Fibroblast of the aortic adventitia (primary cell): Measurements from ENCODE around the gene COL9A2. TPM values are rescaled to one million over a fixed set of nuclear protein-coding genes. Genes with fewer than 3 reads are reported as not detected.
A peak's percentile ranks its signal among the peaks of the same experiment; 100 is the strongest.

Source experiments
- DNase-seq: peaks from one replicate; pipeline ENCODE4 v3.0.0-alpha.2; 2010; ENCODE audit warnings: low read depth
- H3K4me3 ChIP-seq: 2 replicates; pipeline ENCODE4 v1.5.1; 2011; ENCODE audit warnings: low read depth, mild to moderate bottlenecking, control low read depth, low read length, moderate library complexity
- total RNA-seq: library from RNA; depleted of rRNA; stranded (reverse); fragments of >200 nt; gene quantifications from 2 replicates; pipeline ENCODE4 v1.2.3, GENCODE V29; 2012; ENCODE audit warnings: low replicate concordance
- TF ChIP-seq, protein P1 (sequence below): IDR thresholded peaks from 2 replicates; pipeline ENCODE4 v1.5.1; 2011; ENCODE audit warnings: mild to moderate bottlenecking, low read length, control low read depth, inconsistent platforms; ENCODE audit not compliant: insufficient read depth

The COL9A2 gene
- 1.8 and 7.0 TPM in 2 replicates for total RNA-seq

DNA sequence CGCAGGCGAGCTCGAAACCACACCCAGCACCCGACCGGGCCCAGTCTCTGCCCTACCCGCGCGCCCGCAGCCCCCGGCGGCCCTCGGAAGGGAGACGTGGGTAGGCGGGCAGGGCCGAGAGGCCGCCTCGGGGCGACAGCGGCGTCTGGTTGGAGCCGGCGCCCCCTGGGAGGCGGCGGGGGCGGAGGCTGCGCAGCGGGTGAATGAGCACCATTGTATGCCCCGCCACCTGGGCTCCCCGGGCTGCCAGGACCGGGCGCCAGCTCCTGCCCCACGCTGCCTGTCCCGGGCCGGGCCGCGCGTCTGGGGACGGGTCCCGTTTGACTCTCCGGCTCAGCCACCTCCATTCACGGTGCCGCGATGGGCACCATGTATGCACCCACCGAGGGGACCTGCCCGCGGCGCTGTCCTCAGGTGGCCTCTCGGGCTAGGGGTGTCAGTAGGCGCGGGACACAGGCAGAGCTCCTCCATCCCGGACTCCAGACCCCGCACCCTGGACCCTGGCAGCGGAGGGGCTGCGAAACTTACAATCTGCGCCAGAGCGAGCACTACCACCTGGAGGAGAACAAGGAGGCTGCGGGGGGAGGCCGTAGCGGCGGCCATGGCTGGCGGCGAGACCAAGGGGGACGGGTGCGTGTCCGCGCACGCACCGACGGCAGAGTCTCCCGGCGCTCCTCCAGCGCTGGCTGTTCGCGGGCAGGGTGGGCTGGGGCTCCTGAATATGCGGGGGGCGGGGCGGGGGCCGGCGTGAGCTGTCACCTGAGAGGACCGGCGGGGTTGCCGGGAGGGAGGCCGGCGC lies at the start of gene COL9A2:
Gene COL9A2 (minus strand): TSS at position 692 of the 799 bp plus-strand sequence. CDS start 89 bp downstream, at position 603.
- TF ChIP-seq, protein P1, sequence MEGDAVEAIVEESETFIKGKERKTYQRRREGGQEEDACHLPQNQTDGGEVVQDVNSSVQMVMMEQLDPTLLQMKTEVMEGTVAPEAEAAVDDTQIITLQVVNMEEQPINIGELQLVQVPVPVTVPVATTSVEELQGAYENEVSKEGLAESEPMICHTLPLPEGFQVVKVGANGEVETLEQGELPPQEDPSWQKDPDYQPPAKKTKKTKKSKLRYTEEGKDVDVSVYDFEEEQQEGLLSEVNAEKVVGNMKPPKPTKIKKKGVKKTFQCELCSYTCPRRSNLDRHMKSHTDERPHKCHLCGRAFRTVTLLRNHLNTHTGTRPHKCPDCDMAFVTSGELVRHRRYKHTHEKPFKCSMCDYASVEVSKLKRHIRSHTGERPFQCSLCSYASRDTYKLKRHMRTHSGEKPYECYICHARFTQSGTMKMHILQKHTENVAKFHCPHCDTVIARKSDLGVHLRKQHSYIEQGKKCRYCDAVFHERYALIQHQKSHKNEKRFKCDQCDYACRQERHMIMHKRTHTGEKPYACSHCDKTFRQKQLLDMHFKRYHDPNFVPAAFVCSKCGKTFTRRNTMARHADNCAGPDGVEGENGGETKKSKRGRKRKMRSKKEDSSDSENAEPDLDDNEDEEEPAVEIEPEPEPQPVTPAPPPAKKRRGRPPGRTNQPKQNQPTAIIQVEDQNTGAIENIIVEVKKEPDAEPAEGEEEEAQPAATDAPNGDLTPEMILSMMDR, result no peak
- H3K4me3 ChIP-seq, result peak within 1 kb of the TSS; percentile 9
- DNase-seq, result no peak

DNA sequence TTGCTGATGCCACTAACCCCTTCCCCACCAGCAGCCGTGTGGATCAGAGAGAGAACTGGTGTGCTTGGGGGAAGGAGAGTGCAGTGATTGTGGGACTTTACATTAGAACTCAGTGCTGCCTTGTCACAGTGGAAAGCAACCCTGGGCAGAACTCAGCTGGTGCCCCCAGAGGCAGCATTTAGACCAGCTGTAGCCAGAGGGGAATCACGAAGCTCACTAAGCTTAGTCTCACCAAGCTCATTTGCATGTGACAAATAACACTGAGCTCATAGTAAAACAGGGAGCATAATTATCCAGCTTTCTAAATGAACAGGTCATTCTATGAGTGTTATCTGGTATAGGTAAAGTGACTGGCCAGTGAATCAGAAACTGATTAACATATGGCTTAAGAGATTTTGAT lies 46.6 kb upstream of the COL9A2 start:
- no peak overlapping the region for H3K4me3 ChIP-seq
- no peak for DNase-seq
- TF ChIP-seq, protein P1, result no peak

DNA sequence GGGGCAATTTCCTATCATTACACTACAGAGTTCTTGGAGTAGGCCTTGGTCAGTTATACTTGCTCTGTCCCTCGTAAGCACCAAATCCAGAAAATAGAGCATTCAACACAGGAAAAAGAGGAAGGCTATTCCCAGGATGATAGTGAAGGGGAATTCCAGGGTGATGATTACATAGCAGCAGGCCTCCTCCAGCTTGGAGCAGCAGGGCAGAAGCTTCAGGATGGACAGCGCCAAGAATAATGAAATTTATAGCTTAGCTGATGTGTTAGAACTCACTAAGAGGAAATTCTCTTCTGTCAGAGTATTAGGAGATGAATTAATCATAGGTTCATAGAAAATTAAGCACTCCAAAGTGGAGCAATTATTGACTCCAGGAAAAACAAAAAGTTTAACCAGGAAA lies 45.6 kb upstream of the COL9A2 start:
- no peak overlapping the region for H3K4me3 ChIP-seq
- TF ChIP-seq, protein P1, result no peak
- peak; percentile 65 for DNase-seq

DNA sequence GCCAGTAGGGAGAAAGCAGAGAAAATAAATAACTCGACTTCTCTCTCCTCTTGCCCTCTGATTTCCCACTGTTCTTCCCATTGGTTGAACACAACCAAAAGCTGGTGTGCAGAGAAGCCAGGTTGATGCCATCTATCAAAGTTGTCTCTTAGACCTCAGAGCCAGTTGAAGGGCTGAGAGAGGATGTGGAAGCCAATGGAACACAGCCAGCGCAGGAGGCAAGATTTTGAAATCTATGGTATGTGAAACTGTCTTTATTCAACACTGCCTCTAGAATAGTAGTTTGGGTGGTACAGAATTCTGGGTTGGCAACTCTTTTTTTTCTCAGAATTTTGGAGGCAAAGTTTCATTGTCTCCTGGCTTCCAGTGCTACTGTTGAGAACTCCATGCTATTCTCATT lies 45.1 kb upstream of the COL9A2 start:
- TF ChIP-seq, protein P1, result no peak
- no peak overlapping the region for H3K4me3 ChIP-seq
- no peak for DNase-seq

DNA sequence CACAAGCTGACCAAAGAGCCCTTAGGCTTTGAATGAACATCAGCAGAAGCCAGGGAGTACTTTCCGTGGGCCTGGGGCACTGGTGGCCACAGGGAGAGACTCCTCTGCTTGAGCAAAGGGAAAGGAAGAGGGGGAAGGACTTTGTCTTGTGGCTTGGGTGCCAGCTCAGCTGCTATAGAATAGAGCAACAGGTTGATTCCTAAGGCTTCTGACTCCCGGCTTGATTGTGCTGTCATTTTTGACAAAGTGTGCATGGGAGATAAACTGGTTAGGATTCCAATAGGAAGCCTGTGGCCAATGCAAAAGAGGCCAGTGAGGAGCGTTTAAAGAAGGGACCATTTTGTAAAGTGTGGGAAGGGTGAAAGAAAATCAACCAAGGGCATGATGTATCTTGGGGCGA lies 44.6 kb upstream of the COL9A2 start:
- no peak overlapping the region for H3K4me3 ChIP-seq
- no peak for DNase-seq
- TF ChIP-seq, protein P1, result no peak

DNA sequence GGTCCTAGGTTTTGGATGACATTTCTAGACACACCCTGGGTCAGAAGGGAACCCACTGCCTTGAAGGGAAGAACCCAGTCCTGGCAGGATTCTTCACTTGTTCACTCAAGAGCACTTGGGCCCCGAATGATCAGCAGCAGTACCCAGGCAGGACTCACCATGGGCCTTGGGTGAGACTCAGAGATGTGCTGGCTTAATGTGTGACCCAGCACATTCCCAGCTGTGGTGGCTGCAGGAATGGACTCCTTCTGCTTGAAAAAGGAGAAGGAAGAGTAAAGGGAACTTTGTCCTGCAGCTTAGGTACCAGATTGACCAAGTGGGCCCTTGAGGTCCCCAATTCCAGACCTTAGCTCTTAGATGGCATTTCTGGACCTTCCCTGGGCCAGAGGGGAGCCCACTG lies 44.1 kb upstream of the COL9A2 start:
- TF ChIP-seq, protein P1, result no peak
- H3K4me3 ChIP-seq, result no peak overlapping the region
- DNase-seq, result no peak

DNA sequence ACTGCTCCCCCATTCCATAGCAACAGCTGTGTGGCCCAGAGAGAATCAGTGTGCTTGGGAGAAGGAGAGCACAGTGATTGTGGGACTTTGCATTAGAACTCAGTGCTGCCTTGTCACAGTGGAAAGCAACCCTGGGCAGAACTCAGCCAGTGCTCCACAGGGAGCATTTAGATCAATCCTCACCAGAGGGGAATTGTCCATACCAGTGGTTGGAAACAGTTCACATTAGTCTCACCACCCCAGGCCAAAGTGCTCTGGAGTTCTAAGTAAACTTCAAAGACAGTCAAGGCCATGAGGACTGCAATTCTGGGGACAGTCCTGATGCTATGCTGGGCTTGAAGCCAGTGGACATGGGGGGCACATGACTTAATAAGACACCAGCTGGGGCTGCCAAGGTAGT lies 43.5 kb upstream of the COL9A2 start:
- DNase-seq, result no peak
- no peak overlapping the region for H3K4me3 ChIP-seq
- TF ChIP-seq, protein P1, result no peak
